Hepatocyte (in vitro differentiated cells): ENCODE measurements around the gene HCN3.

Source experiments
- CTCF ChIP-seq: fragments of 200-600 bp; sonication (generic); IDR thresholded peaks from 2 replicates; pipeline ENCODE4 v1.5.1; 2016; ENCODE audit warnings: antibody characterized with exemption, mild to moderate bottlenecking; ENCODE audit not compliant: poor library complexity
- EZH2 ChIP-seq: fragments of 200-600 bp; sonication (generic); IDR thresholded peaks from 2 replicates; pipeline ENCODE4 v1.6.1; 2016; ENCODE audit warnings: antibody characterized with exemption, mild to moderate bottlenecking, borderline replicate concordance
- EZH2phosphoT487 ChIP-seq: fragments of 200-600 bp; sonication (generic); IDR thresholded peaks from one replicate; pipeline ENCODE4 v1.6.1; 2018; ENCODE audit warnings: antibody characterized with exemption, mild to moderate bottlenecking, low read depth, moderate library complexity; ENCODE audit not compliant: unreplicated experiment, severe bottlenecking

GRCh38 chr1:155236451-155236850 is 40.8 kb upstream of the HCN3 start:
- TF ChIP-seq EZH2 (no peak), CTCF (no peak), EZH2phosphoT487 (no peak)
